Measurements from ENCODE around the gene MTHFD1. TPM values are rescaled to one million over a fixed set of nuclear protein-coding genes. Genes with fewer than 3 reads are reported as not detected.
A peak's percentile ranks its signal among the peaks of the same experiment; 100 is the strongest.

Gene MTHFD1
- total RNA-seq, 2 donors from 2014 or later: 123 to 164 TPM

DNA sequence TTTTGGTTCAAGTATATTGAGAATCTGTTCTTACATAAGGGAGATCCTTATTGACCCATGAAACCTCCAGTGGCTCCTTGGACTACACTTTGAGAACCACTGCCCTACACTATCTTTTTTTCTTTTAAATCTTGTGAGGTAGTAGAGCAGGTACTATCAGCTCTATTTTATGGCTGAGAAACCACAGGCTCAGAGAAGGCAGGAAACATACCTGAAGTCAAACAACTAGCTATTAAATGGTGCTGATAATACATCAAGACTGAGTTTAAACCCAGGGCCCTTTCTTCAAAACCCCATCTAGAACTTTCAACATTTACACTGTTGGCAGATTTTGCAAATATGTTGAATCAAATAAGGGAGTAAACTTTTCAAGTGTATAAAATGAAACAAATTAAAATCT lies 108.6 kb downstream of the MTHFD1 start:
- Mint-ChIP-seq H3K27ac (peak overlapping the region; percentile 28), H3K27me3 (ENCODE audit: low read depth) (no peaks in the 10 kb centered on the region), H3K4me3 (peak overlapping the region in 1 of 2 donors; percentile 22), H3K36me3 (ENCODE audit: insufficient read depth in 2 of 2) (peaks cover 0 to 17% of the 10 kb centered on the region in 2 donors), H3K4me1 (ENCODE audit: low read depth) (peaks cover 70% of the 10 kb centered on the region), H3K9me3 (no peaks in the 10 kb centered on the region)
- DNase-seq (no peak), ATAC-seq (replicated peaks in 1 of 2) (no peak)

DNA sequence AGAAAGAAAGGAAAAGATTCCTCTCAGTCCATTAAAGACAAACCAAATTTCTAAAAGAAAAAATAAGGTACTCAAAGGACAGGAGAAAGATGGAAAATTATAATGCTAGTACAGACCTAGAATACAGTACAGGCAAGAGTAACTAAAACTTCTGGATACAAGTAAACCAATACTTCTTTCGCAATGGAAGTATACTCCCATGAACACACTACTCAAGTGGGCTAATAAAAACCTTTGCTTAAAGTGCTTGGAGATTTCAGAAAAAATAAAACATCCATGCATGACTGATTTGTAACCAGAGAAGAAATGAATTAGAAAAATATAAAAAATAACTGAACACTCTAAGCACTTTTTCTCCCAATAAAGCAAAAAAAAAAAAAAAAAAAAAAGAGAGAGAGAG lies 111.9 kb downstream of the MTHFD1 start:
- peaks cover 3 to 13% of the 10 kb centered on the region in 2 donors for H3K36me3 Mint-ChIP-seq (ENCODE audit: insufficient read depth in 2 of 2)
- no peaks in the 10 kb centered on the region for H3K27me3 Mint-ChIP-seq (ENCODE audit: low read depth)
- H3K9me3 Mint-ChIP-seq: no peaks in the 10 kb centered on the region
- DNase-seq: no peak
- peaks cover 59% of the 10 kb centered on the region for H3K4me1 Mint-ChIP-seq (ENCODE audit: low read depth)
- H3K4me3 Mint-ChIP-seq: peak overlapping the region; percentile 86 to 97
- ATAC-seq (replicated peaks in 1 of 2): no peak
- peak overlapping the region; percentile 98 for H3K27ac Mint-ChIP-seq

DNA sequence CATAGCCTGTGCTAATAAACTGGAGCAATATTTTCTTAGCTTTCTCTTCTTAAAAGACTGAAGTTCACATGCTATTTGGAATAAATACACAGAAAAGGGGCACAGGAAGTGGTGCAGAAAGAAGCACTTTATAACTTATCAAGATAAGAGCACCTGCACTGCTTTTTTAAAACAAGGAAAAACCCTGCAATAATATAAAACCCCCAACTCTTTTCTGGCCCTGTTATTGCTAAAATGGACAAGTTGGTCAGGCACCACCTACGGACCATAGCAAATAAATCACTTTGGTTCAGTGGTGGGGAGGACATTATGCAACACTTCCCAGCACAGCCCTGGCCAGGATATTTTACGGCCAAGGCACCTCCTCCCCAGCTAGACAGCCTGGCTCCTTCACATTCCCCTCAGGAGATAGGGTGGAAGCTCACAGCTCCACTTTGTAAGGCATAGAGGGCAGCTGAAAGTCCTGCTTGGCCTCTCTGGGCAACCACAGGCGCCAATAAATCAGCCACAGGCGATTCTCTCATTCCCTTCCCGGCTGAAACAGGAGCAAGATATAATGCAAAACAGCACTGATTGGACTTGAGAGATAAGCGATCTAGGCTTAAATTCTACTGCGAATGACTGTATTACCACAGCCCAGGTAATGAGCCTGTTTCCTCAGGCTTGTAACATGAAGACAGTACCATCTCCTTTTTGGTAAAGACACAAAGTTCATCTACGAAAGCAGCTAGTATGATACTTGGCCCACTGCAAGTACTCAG lies 113.4 kb downstream of the MTHFD1 start:
- no peaks in the 10 kb centered on the region for H3K9me3 Mint-ChIP-seq
- peaks cover 60% of the 10 kb centered on the region for H3K4me1 Mint-ChIP-seq (ENCODE audit: low read depth)
- peaks cover 9 to 15% of the 10 kb centered on the region in 2 donors for H3K36me3 Mint-ChIP-seq (ENCODE audit: insufficient read depth in 2 of 2)
- H3K27me3 Mint-ChIP-seq (ENCODE audit: low read depth): no peaks in the 10 kb centered on the region
- no peak for DNase-seq
- H3K4me3 Mint-ChIP-seq: peak overlapping the region; percentile 86 to 97
- H3K27ac Mint-ChIP-seq: peak overlapping the region; percentile 98
- no peak for ATAC-seq (replicated peaks in 1 of 2)

DNA sequence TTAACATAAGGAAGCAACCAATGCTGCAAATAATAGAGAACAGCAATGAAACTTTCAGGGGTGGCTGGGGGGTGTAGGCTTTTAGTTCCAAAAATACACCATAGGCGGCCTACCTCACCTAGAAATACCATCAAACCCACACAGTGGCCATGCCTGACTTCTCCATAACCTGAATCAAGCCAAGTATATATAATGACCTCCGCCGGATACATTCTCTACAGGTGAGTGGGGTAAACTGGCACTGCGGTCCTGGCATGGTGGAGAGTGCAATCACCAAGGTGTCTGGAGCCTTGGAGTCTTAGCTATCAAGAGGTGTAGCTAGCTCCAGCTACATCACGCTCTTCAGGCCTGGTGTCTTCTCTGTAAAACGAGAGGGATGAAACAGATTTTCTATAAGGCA lies 114.3 kb downstream of the MTHFD1 start:
- ATAC-seq (replicated peaks in 1 of 2): no peak

DNA sequence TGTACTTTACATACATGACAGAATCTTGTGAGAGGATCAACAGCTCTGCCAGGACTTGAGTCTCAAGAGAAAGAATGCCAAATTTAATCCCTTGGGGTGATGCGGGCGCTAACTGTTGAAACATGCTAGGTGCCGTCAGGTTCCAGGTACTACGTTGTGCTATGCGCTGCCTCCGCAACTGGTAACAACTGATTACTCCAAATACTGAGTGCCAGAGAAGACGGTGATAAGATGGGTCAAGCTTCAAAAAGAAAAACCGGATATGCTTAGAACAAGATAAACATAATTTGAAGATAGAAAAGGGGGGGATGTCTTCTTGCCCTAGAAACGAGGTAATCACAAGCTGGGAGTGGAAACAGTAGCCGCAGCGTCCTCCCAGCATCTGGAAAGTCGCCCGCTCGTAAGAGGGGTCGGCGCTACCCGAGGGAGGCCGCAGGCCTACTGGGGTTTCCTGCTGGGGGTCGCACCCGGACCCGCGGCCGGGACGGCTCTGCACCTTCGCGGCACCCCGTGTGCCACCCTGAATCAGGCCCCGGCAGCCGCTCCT lies 114.8 kb downstream of the MTHFD1 start:
- Mint-ChIP-seq H3K36me3 (ENCODE audit: insufficient read depth in 2 of 2) (peaks cover 9 to 14% of the 10 kb centered on the region in 2 donors), H3K27me3 (ENCODE audit: low read depth) (no peaks in the 10 kb centered on the region), H3K9me3 (no peaks in the 10 kb centered on the region), H3K27ac (peak overlapping the region; percentile 98), H3K4me3 (peak overlapping the region; percentile 86 to 97), H3K4me1 (ENCODE audit: low read depth) (peaks cover 66% of the 10 kb centered on the region)
- peak; percentile 25 to 28 for DNase-seq
- no peak for ATAC-seq (replicated peaks in 1 of 2)

More for the DNA sequence above, 114.3 kb downstream of the MTHFD1 start:
- Mint-ChIP-seq H3K4me3 (peak overlapping the region; percentile 86 to 97), H3K27me3 (ENCODE audit: low read depth) (no peaks in the 10 kb centered on the region), H3K9me3 (no peaks in the 10 kb centered on the region), H3K27ac (peak overlapping the region; percentile 98), H3K4me1 (ENCODE audit: low read depth) (peaks cover 61% of the 10 kb centered on the region), H3K36me3 (ENCODE audit: insufficient read depth in 2 of 2) (peaks cover 9 to 13% of the 10 kb centered on the region in 2 donors)
- peak in 1 of 2 donors; percentile 25 for DNase-seq

DNA sequence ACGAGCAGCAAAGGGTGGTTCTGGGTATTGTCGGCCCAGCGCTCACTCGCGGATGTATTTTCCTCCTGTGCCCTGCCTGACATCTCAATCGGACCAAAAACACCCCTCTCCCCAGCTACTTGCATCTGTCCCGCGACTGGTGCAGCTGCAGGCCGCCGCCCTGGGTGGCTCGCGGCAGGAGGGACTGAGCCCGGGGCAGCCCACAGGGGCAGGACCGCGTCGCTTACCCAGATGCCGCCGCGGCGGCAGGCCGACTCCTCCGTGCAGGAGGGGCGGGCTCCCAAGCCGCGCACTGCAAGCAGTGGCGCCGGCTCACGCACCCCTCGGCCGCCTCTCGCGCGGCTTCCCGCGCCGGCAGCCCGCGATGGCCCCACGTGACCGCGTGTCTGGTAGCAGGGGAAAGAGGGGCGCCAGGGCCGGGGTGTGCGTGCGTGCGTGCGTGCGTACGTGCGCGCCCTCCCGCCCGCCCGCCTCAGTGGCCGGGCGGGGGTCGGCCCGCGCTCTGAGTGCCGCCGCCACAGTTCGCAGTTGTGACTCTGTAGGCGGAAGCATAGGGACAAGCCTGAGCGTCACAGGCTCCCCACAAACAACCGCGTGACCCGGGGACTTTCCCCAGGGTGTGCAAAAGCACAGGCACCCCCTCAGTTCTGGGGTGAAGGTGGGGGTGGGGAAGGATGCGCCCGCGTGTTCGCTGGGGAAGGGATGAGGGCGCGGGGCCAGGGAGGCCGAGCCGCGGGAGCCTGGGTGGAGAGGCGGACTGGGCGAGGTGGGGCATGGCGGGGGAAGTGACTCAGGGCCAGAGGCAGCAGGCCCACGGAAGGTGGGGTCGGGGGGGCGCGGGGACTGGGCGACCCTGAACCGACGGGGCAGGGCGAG lies 115.5 kb downstream of the MTHFD1 start, which contains the start of gene ZBTB25:
Gene ZBTB25, minus strand, starts transcription at position 405 of the 876 bp plus-strand sequence. CDS start 13,305 bp downstream, outside the sequence.
- ATAC-seq (replicated peaks in 1 of 2): peak; percentile 68
- Mint-ChIP-seq H3K4me1 (ENCODE audit: low read depth) (peaks cover 74% of the 10 kb centered on the region), H3K36me3 (ENCODE audit: insufficient read depth in 2 of 2) (peaks cover 9 to 13% of the 10 kb centered on the region in 2 donors), H3K4me3 (peak within 1 kb of the TSS; percentile 86 to 97), H3K27me3 (ENCODE audit: low read depth) (no peaks in the 10 kb centered on the region), H3K9me3 (no peaks in the 10 kb centered on the region), H3K27ac (peak within 1 kb of the TSS; percentile 98)
- peak; percentile 93 to 95 for DNase-seq

DNA sequence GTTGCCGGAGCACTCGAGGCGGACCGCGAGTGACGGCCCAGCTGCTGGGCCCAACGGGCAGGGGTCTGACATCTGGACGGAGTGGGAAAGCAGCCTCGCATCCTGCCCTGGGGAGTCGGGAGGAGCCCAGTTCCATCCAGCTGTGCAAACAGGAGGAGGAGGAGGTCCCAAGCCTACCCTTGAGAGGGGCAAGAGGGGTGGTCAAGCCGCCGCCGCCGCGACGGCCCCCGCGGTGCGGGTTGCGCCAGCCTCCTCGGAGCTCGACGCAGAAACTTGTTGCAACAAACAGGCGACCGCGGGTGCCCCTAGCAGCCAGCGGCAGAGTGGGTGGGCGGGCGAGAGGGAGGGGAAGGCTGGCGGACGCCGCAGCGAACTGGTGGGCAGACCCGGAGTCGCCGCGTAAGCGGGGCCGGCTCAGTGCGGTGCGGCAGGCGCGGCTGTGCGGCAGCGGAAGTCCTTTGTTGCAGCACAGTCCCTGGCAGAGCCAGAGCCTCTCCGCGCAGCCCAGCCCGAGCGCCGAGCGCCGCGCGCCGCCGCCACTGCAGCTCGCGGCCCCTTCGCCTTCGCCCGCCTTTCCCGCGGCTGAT lies 116.2 kb downstream of the MTHFD1 start, which contains the start of gene ZBTB1:
Gene ZBTB1, plus strand, starts transcription at position 461 of the 587 bp plus-strand sequence. CDS start 16,735 bp downstream, outside the sequence.
- peak; percentile 90 to 94 for DNase-seq
- peak within 1 kb of the TSS; percentile 86 to 97 for H3K4me3 Mint-ChIP-seq
- no peaks in the 10 kb centered on the region for H3K27me3 Mint-ChIP-seq (ENCODE audit: low read depth)
- ATAC-seq (replicated peaks in 1 of 2): peak; percentile 63 to 68
- peak within 1 kb of the TSS; percentile 95 for H3K27ac Mint-ChIP-seq
- H3K9me3 Mint-ChIP-seq: no peaks in the 10 kb centered on the region
- peaks cover 74% of the 10 kb centered on the region for H3K4me1 Mint-ChIP-seq (ENCODE audit: low read depth)
- peaks cover 7 to 9% of the 10 kb centered on the region in 2 donors for H3K36me3 Mint-ChIP-seq (ENCODE audit: insufficient read depth in 2 of 2)

DNA sequence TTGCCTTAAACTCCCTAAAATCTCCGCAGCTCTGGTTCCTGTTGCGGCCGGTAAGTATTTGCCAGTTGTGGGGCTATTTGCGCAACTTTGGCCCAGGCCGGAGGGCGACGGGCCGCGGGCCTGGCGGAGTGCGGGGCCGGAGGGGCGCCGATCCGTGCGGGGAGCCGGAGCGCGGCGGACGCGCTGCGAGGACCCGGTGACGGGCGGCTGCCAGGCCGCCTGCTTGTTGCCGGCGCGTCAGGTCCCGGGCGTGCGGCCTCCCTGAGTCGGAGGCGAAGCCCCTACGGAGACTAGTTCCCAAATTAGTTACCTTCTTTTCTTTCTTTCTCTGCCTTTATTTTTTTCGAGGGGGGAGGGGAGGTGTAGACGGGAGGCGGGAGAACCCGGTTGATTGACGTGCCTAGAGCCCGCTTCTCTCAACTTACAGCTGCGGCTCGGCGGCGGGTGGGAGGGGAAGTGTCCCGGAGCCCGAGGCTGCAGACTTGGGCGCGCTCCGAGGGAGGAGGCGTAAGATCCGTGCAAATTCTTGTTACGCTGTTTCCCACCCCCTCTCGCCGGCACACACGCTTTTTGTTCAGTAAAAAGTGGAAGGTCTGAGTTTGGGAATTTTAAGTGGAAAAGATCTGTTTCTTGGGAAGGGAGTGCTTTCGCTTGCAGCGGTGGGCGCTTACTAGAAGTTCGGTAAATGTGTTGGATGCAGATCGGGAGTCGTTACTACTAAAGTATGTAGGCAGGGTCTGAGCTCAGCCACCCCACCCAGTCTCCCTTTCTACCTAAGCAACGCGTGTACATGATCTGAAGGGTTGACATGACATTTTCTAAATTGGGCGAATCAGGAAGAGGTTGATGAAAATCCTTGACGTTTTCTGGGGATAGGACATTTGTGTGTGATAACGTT lies 117.0 kb downstream of the MTHFD1 start:
- peaks cover 74% of the 10 kb centered on the region for H3K4me1 Mint-ChIP-seq (ENCODE audit: low read depth)
- H3K27ac Mint-ChIP-seq: peak overlapping the region; percentile 72
- H3K9me3 Mint-ChIP-seq: no peaks in the 10 kb centered on the region
- ATAC-seq (replicated peaks in 1 of 2): peak; percentile 31 to 32
- H3K4me3 Mint-ChIP-seq: peak overlapping the region; percentile 86 to 97
- H3K27me3 Mint-ChIP-seq (ENCODE audit: low read depth): no peaks in the 10 kb centered on the region
- DNase-seq: peak; percentile 85 to 86
- peaks cover 5 to 9% of the 10 kb centered on the region in 2 donors for H3K36me3 Mint-ChIP-seq (ENCODE audit: insufficient read depth in 2 of 2)

DNA sequence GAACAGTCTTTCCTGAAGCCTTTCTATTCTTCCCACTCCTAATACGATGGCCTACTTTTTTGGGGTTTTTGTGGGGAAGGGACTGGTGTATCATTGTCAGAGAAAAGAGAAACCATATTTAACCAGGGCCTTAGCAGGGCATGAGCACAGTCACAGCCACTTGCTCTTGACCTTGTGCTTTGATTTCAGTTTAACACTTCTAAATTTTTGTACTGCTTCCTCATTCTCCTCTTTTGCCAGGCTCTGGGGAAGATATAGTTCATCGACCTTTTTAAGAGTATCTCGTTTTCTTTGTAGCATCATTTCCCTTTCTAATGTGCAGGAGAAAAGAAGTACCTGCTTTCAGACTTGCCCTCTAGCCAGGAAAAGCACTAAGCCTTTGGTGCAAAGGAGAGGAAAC lies 118.6 kb downstream of the MTHFD1 start:
- Mint-ChIP-seq H3K27ac (peak overlapping the region; percentile 72), H3K9me3 (no peaks in the 10 kb centered on the region), H3K27me3 (ENCODE audit: low read depth) (no peaks in the 10 kb centered on the region), H3K36me3 (ENCODE audit: insufficient read depth in 2 of 2) (peaks cover 5 to 9% of the 10 kb centered on the region in 2 donors), H3K4me1 (ENCODE audit: low read depth) (peaks cover 73% of the 10 kb centered on the region), H3K4me3 (peak overlapping the region; percentile 86 to 93)
- DNase-seq (no peak), ATAC-seq (replicated peaks in 1 of 2) (no peak)

DNA sequence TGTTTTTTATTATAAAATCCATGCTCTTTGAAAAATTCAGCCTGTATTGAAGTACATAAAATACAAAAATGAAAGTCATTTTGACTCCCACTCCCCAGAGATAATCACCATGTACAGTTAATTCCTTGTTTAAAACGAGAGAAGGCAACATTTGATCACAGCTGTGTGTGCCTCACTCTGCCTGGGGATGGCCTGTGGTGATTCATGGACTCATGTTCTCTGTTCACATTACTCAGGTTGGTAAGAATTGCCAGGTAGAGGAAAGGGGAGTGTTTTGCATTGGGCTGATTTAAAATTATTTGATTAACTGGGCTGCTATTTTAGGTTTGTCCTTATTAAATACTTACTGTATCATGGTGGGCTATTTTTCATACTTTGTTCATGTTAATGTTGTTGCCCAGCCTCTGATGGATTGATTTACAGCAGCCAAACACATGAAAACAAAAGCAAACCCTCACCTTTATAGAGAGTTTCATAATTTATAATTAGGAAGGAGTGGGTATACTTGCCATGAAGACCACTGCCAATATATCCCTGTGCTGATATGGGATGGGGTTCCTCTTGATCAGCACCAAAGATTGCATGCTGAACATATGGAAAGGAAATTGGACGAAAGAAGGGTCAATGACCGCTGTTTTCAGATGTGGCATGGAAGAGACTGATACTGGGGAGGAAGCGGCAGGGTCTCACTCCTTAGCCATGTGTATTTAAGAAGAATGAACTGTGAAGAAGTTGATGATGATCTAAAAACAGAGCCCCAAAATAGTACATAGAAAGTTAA lies 119.4 kb downstream of the MTHFD1 start:
- no peaks in the 10 kb centered on the region for H3K9me3 Mint-ChIP-seq
- no peaks in the 10 kb centered on the region for H3K27me3 Mint-ChIP-seq (ENCODE audit: low read depth)
- H3K36me3 Mint-ChIP-seq (ENCODE audit: insufficient read depth in 2 of 2): peaks cover 5 to 9% of the 10 kb centered on the region in 2 donors
- H3K27ac Mint-ChIP-seq: peak overlapping the region; percentile 72
- ATAC-seq (replicated peaks in 1 of 2): no peak
- peaks cover 71% of the 10 kb centered on the region for H3K4me1 Mint-ChIP-seq (ENCODE audit: low read depth)
- peak overlapping the region; percentile 86 to 93 for H3K4me3 Mint-ChIP-seq
- DNase-seq: peak; percentile 44 to 63

DNA sequence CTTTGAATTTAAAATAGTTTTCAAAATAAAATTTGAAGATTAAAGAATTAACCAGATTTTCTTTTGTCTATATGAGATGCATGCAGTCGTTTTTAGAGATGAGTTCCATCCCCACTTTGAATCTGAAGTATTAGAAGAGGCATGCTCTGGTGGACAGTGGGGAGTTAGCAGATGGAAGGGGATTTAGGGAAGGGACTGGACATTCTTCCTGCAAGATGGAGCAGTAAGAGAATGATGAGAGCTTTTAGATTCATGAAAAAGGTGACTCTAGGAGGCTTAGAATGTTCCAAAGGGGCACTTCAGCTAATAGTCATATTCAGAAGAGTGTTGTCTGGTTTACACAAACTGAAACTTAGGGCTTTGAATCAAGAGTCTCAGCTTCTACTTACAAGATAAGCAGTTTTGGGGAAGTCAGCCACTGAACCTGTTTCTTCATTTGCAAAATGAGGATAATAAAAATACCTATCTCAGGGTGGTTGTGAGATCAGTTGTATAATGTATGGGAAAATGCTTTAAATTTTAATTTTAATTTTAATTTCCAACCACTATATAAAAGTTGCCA lies 120.1 kb downstream of the MTHFD1 start:
- H3K27me3 Mint-ChIP-seq (ENCODE audit: low read depth): no peaks in the 10 kb centered on the region

More for the DNA sequence above, 120.1 kb downstream of the MTHFD1 start:
- Mint-ChIP-seq H3K27ac (peak overlapping the region; percentile 72), H3K9me3 (no peaks in the 10 kb centered on the region), H3K4me1 (ENCODE audit: low read depth) (peaks cover 71% of the 10 kb centered on the region), H3K36me3 (ENCODE audit: insufficient read depth in 2 of 2) (peaks cover 5 to 7% of the 10 kb centered on the region in 2 donors), H3K4me3 (peak overlapping the region; percentile 86 to 93)
- DNase-seq (no peak), ATAC-seq (replicated peaks in 1 of 2) (no peak)

All from activated T-cell treated with anti-CD3 and anti-CD28 coated beads, Interleukin-2, amount 50 U/mL, for 72 hours (primary cell).